Peyer's patch (tissue), 4 donors: ENCODE results near the gene DCN.

Source experiments
- POLR2A ChIP-seq, 2 donors: fragments of 450-650 bp; IDR thresholded peaks; one replicate each; pipeline ENCODE4 v1.5.1; 2017; ENCODE audit warnings: antibody characterized with exemption in 2 of 2, mild to moderate bottlenecking in 2 of 2, moderate library complexity in 2 of 2
- TF ChIP-seq, protein P1 (sequence below), 6 experiments: fragments of 450-650 bp in 4 of 6; fragments of 200-600 bp in 2 of 6; sonication (generic) in 1 of 6; IDR thresholded peaks; one replicate each; pipeline ENCODE4 v1.5.1; 2017 to 2019; ENCODE audit warnings: antibody characterized with exemption in 6 of 6, mild to moderate bottlenecking in 3 of 6, moderate library complexity in 1 of 6

- TF ChIP-seq, protein P1, sequence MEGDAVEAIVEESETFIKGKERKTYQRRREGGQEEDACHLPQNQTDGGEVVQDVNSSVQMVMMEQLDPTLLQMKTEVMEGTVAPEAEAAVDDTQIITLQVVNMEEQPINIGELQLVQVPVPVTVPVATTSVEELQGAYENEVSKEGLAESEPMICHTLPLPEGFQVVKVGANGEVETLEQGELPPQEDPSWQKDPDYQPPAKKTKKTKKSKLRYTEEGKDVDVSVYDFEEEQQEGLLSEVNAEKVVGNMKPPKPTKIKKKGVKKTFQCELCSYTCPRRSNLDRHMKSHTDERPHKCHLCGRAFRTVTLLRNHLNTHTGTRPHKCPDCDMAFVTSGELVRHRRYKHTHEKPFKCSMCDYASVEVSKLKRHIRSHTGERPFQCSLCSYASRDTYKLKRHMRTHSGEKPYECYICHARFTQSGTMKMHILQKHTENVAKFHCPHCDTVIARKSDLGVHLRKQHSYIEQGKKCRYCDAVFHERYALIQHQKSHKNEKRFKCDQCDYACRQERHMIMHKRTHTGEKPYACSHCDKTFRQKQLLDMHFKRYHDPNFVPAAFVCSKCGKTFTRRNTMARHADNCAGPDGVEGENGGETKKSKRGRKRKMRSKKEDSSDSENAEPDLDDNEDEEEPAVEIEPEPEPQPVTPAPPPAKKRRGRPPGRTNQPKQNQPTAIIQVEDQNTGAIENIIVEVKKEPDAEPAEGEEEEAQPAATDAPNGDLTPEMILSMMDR (IDR thresholded peaks at IDR 0.05) = no peak
- TF ChIP-seq POLR2A (IDR thresholded peaks at IDR 0.05) = no peak
Measured at GRCh38 chr12:91142221-91142631, 40.4 kb downstream of the DCN start.
